Left kidney (tissue), 8 donors: ENCODE results near the gene LCNL1. TPM values are rescaled to one million over a fixed set of nuclear protein-coding genes. Genes with fewer than 3 reads are reported as not detected.

Experiments used
- DNase-seq: peaks from one replicate; pipeline ENCODE4 v3.0.0-alpha.2; 2013
- long read RNA-seq, 8 donors: transcript quantifications; one replicate each; lab custom pipeline, GENCODE V29; 2026
- polyA plus RNA-seq: library from polyadenylated mRNA; unstranded; fragments of 120-200 nt; gene quantifications from one replicate; pipeline ENCODE4 v1.2.1, GENCODE V29; 2013; ENCODE audit not compliant: insufficient read length

LCNL1 gene
- 0.43 TPM for polyA plus RNA-seq
- long read RNA-seq, donor 1, result 0 reads
- long read RNA-seq, donor 2, result 0 reads
- long read RNA-seq, donor 3, result 0 reads
- long read RNA-seq, donor 4, result 0 reads
- long read RNA-seq, donor 5, result 0 reads
- long read RNA-seq, donor 6, result 0 reads
- long read RNA-seq, donor 7, result 0 reads
- long read RNA-seq, donor 8, result 0 reads

- no peak for DNase-seq
These were observed at the start of gene LCNL1 for GRCh38 chr9:136982232-136983051. Gene LCNL1, plus strand, starts transcription at chr9:136982993. Its CDS starts 594 bp downstream, at chr9:136983587.

- DNase-seq, result no peak
These were observed 48.5 kb upstream of the LCNL1 start for GRCh38 chr9:136934277-136934676.

DNA sequence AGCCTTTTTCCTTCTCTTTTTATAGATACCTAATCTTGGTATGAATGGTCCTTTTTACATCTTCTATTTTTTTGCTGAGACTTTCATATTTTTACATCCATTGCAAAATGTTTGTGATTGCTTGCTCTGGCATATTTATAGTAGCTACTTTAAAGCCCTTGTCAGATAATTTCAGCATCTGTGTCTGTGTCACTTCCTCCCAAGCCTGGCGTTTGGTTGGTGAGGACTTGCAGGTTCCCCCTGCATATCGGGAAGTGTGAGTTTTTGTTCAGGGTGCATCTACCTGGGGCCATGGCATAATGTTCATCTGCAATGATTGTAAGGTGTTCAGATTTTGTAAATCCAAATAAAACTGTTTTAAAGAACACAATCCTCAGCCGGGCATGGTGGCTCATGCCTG lies 47.1 kb upstream of the LCNL1 start:
- DNase-seq, result no peak

DNA sequence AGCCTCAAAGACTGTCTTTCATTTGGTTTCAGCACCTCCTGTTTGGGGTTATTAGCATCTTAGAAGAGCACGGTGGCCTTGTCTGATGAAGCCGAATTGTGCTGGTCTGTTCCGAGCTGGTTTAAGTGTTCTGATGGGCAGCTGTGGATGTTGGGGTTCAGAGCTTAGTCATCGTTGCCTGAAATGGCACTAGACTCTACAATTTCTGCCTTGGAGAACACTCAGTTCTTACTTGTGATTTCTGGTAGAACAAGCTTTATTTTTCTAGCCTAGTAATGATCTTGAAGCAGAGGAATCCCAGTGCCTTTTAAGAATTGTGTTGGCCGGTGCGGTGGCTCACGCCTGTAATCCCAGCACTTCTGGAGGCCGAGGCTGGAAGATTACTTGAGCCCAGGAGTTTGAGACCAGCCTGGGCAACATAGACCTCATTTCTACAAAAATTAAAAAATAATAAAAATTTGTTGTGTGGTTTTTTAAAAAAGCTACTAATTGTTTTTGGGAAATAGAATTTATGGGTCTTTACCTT lies 46.1 kb upstream of the LCNL1 start:
- DNase-seq, result no peak

- no peak for DNase-seq
These were observed 45.4 kb upstream of the LCNL1 start for GRCh38 chr9:136937186-136938001.

DNA sequence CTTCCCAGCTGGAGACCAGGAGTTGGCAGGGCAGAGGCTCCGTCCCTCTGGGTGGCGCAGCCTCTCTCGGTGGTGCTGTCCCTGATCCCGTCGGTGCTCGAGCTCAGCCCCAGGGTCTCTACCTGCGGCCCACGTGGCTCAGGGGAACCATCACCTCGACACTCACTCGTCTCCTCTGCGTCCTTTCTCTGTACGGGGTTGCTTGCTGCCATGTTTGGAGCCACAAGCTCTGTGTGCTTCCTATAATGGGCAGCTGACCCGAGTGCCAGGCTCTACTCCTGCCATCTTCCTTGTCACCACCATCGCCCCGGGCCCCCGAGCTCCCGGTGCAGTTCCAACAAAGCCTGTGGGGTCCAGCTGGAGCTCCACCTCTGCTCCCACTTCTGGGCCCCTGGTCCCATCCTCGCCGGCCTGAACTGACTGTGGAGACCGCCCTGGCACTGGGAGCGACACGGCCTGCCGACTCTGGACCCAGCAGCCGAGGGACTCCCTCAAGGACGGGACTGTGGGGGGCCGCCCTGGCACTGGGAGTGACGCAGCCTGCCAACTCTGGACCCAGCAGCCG lies 43.3 kb upstream of the LCNL1 start:
- DNase-seq, result no peak

GRCh38 chr9:136939996-136940525 lies 42.7 kb upstream of the LCNL1 start:
- DNase-seq, result no peak

- DNase-seq, result no peak
These were observed 42.1 kb upstream of the LCNL1 start for GRCh38 chr9:136940526-136941230.

GRCh38 chr9:136941231-136942111 lies 41.3 kb upstream of the LCNL1 start:
- DNase-seq, result no peak

- no peak for DNase-seq
These were observed 40.5 kb upstream of the LCNL1 start for GRCh38 chr9:136942112-136942880.

- no peak for DNase-seq
These were observed 39.9 kb upstream of the LCNL1 start for GRCh38 chr9:136942881-136943230.

DNA sequence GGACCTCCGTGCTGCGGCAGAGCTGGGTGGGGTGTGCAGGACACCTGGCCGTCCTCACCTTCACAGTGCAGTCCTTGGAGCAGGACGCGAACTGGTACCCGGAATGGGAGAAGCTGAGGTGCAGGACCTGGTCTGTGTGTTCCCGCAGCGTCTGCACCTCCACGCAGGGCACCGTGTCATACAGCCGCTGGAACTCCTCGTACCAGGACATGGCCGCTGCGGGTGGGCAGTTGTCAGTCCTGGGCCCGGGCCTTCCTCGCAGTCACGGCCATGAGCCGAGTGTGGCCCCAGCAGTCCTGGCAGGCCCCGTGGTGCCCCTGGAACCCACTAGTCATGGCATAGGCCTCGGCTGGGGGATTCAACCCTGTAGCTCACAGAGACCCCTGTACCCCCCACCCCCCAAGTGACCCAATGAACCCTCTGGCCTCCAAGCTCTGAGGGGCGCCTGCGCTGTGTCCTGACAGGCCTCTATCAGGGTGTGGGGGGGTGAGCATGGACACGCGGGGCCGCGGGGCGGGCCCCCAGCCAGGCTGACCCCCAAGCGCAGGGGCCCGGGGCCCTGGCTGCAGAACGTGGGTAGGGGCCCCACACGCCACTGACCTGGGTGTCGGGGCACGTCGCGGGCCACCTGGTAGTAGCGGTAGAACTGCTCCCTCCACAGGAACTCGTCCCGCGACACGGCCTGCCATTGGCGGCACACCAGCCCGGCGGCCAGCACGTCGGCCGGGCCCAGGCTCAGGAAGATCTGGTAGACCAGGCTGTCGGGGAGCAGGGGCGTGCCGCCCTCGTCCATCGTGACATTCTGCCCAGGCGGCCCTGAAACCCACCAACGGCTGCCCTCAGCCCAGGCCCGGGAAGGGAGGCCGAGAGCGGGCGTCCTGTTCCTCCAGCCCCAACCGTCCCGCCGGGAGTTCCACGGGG lies 39.2 kb upstream of the LCNL1 start:
- DNase-seq, result no peak

- no peak for DNase-seq
These were observed 38.6 kb upstream of the LCNL1 start for GRCh38 chr9:136944212-136944518.

- DNase-seq, result peak; percentile 94
These were observed 38.1 kb upstream of the LCNL1 start, which contains the start of the genes C8G and FBXW5 for GRCh38 chr9:136944519-136945332. Gene C8G, plus strand, starts transcription at chr9:136945243. Its CDS starts 78 bp downstream, at chr9:136945321. Gene FBXW5, minus strand, starts transcription at chr9:136944738. Its CDS starts 655 bp downstream, at chr9:136944083.

DNA sequence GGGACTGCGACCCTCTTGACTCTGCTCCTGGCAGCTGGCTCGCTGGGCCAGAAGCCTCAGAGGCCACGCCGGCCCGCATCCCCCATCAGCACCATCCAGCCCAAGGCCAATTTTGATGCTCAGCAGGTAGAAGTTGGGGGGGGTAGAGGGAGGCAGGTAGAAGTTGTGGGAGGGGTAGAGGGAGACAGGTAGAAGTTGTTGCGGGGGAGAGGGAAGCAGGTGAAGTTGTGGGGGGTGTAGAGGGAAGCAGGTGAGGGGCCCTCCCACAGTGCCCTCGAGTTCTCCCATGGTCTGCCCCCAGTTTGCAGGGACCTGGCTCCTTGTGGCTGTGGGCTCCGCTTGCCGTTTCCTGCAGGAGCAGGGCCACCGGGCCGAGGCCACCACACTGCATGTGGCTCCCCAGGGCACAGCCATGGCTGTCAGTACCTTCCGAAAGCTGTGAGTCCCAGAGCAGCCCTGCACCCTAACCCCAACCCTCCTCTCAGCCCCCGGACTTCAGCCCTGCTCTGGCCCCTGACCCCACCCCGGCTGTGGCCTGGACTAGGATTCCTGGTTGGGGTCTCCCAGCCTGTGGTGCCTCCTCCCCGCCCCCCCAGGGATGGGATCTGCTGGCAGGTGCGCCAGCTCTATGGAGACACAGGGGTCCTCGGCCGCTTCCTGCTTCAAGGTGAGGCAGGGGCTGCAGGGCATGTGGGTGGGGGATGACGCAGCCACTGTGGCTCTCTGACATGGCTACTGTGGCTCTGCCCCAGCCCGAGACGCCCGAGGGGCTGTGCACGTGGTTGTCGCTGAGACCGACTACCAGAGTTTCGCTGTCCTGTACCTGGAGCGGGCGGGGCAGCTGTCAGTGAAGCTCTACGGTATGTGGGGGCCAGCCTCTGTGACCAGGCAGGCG lies 37.2 kb upstream of the LCNL1 start:
- DNase-seq, result no peak
